ENCODE data around the gene NDUFS8. TPM values are rescaled to one million over a fixed set of nuclear protein-coding genes. Genes with fewer than 3 reads are reported as not detected.

The NDUFS8 gene
- total and polyA plus RNA-seq, 2 of the 4 experiments (the other 2 are of a cell fraction): 85.9 to 131 TPM

GRCh38 chr11:68028802-68029545, 1.5 kb upstream of the NDUFS8 start:
- Histone ChIP-seq H3K79me1 (ENCODE audit: low read depth in 1 of 2, low read length in 2 of 2) (peaks cover 33 to 64% of the 10 kb centered on the region in 2 experiments), H2AK9ac (replicated peaks; ENCODE audit: low read depth, low read length, poor library complexity) (peak overlapping the region; percentile 38), H3K4me1 (ENCODE audit: control insufficient read depth, insufficient read depth, low read length) (peaks cover 30% of the 10 kb centered on the region), H2BK5ac (ENCODE audit: low read depth, low read length, poor library complexity, severe bottlenecking) (peak overlapping the region; percentile 73), H3K23ac (ENCODE audit: low read depth, low read length) (peak overlapping the region; percentile 1; the same call in 1 of the 2 replicates), H3K9me3 (ENCODE audit: control insufficient read depth, insufficient read depth, low read length) (no peaks in the 10 kb centered on the region), H3K14ac (replicated peaks; ENCODE audit: low read depth, low read length) (peak overlapping the region; percentile 16), H3K4me2 (ENCODE audit: low read depth, low read length) (no peak overlapping the region; the same call in 1 of the 2 replicates), H2BK15ac (ENCODE audit: low read depth, low read length) (0 out of 3 replicates have a peak overlapping the region, but pooled peaks have one; percentile 56), H3K4me3 (ENCODE audit: insufficient read depth, low read depth, low read length) (no peak overlapping the region), H4K8ac (ENCODE audit: low read depth in 2 of 2, low read length in 2 of 2) (peak overlapping the region; percentile 68 to 83), H4K91ac (ENCODE audit: insufficient read depth, low read depth, low read length) (peak overlapping the region; percentile 64; the same call in 1 of the 2 replicates), H2AK5ac (ENCODE audit: low read depth, low read length) (peak overlapping the region; percentile 99), H2BK20ac (ENCODE audit: low read depth, low read length) (peak overlapping the region; percentile 48), H2AFZ (replicated peaks; ENCODE audit: low read length, poor library complexity) (peak overlapping the region; percentile 45), H4K20me1 (ENCODE audit: insufficient read depth, low read length) (no peaks in the 10 kb centered on the region), H2BK120ac (ENCODE audit: low read depth, low read length) (peak overlapping the region; percentile 58), H3K27ac (ENCODE audit: insufficient read depth, low read length) (peak overlapping the region; percentile 55), H3K4ac (ENCODE audit: low read depth, low read length) (peak overlapping the region; percentile 93), H3K9ac (ENCODE audit: low read depth, low read length) (no peak overlapping the region), H4K5ac (ENCODE audit: low read depth, low read length) (peak overlapping the region; percentile 11; the same call in 1 of the 2 replicates), H3K36me3 (ENCODE audit: control insufficient read depth, insufficient read depth, low read length) (peaks cover 19% of the 10 kb centered on the region), H3K56ac (ENCODE audit: extremely low read depth, insufficient read depth, low read length) (no peak overlapping the region), H3K27me3 (ENCODE audit: control insufficient read depth, insufficient read depth, low read length) (no peaks in the 10 kb centered on the region), H3K9me1 (ENCODE audit: insufficient read depth, low read length) (peaks cover 8% of the 10 kb centered on the region), H3K18ac (ENCODE audit: low read depth, low read length) (peak overlapping the region; percentile 4; the same call in 1 of the 2 replicates)
- ATAC-seq (ENCODE audit: low read depth) (no peak), DNase-seq (peak; percentile 65)
- ChIA-PET POLR2A (ENCODE audit: unreplicated experiment) (no interaction called here), CTCF (no interaction called here)
- TF ChIP-seq RFX5 (IDR thresholded peaks at IDR 0.05; ENCODE audit: low read depth, low read length) (0 out of 2 replicates have a peak, but pooled peaks have one; percentile 29), CEBPB (IDR thresholded peaks at IDR 0.05; ENCODE audit: low read depth, low read length) (no peak)
- WGBS, 2 experiments (ENCODE audit: extremely low coverage in 2 of 2, insufficient read length in 1 of 2): 88% methylated on average over 7 of the region's 12 CpGs; no CpG with 5 or more reads in 1 of the 2 experiments
- in situ Hi-C loops (cut with MboI; ENCODE audit: low sequenced_read_pairs): no loop called here
- intact Hi-C loops (cut with micrococcal nuclease): no loop called here
- BruUV-seq (replicated peaks): no TSS peak
- dilution Hi-C loops (cut with HindIII; ENCODE audit: low sequenced_read_pairs, unreplicated experiment): no loop called here
